ENCODE data around the gene PER3. TPM values are rescaled to one million over a fixed set of nuclear protein-coding genes. Genes with fewer than 3 reads are reported as not detected.

PER3 gene
- total and polyA plus RNA-seq, 2 of the 4 experiments (the other 2 are of a cell fraction): 3.4 to 4.2 TPM

DNA sequence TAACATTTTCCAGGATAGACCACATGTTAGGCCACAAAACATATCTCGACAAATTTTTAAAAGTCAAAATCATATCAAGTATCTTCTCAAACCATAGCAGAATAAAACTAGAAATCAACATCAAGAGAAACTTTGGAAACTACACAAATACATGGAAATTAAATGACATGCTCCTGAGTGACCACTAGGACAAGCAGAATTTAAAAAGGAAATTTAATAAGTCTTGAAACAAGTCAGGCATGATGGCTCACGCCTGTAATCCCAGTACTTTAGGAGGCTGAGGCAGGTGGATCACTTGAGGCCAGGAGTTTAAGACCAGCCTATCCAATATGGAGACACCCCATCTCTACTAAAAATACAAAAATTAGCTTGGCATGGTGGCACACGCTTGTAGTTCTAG, 95.1 kb downstream of the PER3 start:
- H2BK5ac ChIP-seq (ENCODE audit: low read depth, low read length, poor library complexity, severe bottlenecking): no peak overlapping the region
- H2AK9ac ChIP-seq (replicated peaks; ENCODE audit: low read depth, low read length, poor library complexity): no peak overlapping the region
- H3K9ac ChIP-seq (ENCODE audit: low read depth, low read length): no peak overlapping the region
- no peak for ATAC-seq (ENCODE audit: low read depth)
- BruUV-seq (replicated peaks): no TSS peak
- ChIA-PET POLR2A (ENCODE audit: unreplicated experiment) (no interaction called here), CTCF (interaction anchor here (0.6 kb wide), 1 partner anchor 34 kb away, joined by 3 read pairs; no protein-coding TSS in a partner anchor)
- no peak overlapping the region for H2AFZ ChIP-seq (replicated peaks; ENCODE audit: low read length, poor library complexity)
- H4K91ac ChIP-seq (ENCODE audit: insufficient read depth, low read depth, low read length): no peak overlapping the region
- H3K9me1 ChIP-seq (ENCODE audit: insufficient read depth, low read length): no peaks in the 10 kb centered on the region
- H3K23ac ChIP-seq (ENCODE audit: low read depth, low read length): no peak overlapping the region
- no peak overlapping the region for H2AK5ac ChIP-seq (ENCODE audit: low read depth, low read length)
- H2BK20ac ChIP-seq (ENCODE audit: low read depth, low read length): no peak overlapping the region
- H3K4ac ChIP-seq (ENCODE audit: low read depth, low read length): no peak overlapping the region
- no peak overlapping the region for H3K14ac ChIP-seq (replicated peaks; ENCODE audit: low read depth, low read length)
- peaks cover 1% of the 10 kb centered on the region; the same call in 1 of the 2 replicates for H3K27me3 ChIP-seq (ENCODE audit: control insufficient read depth, insufficient read depth, low read length)
- H3K56ac ChIP-seq (ENCODE audit: extremely low read depth, insufficient read depth, low read length): no peak overlapping the region
- no peak overlapping the region for H2BK15ac ChIP-seq (ENCODE audit: low read depth, low read length)
- dilution Hi-C loops (cut with HindIII; ENCODE audit: low sequenced_read_pairs, unreplicated experiment) (no loop called here), intact Hi-C loops (cut with micrococcal nuclease) (no loop called here), in situ Hi-C loops (cut with MboI; ENCODE audit: low sequenced_read_pairs) (no loop called here)
- H3K4me1 ChIP-seq (ENCODE audit: control insufficient read depth, insufficient read depth, low read length): no peaks in the 10 kb centered on the region
- H3K4me2 ChIP-seq (ENCODE audit: low read depth, low read length): no peak overlapping the region
- no CpG with 5 or more reads among the region's 3 CpGs for WGBS, 2 experiments (ENCODE audit: extremely low coverage in 2 of 2, insufficient read length in 1 of 2)
- no peak overlapping the region for H4K8ac ChIP-seq (ENCODE audit: low read depth in 2 of 2, low read length in 2 of 2)
- no peaks in the 10 kb centered on the region for H3K79me1 ChIP-seq (ENCODE audit: low read depth in 1 of 2, low read length in 2 of 2)
- H3K9me3 ChIP-seq (ENCODE audit: control insufficient read depth, insufficient read depth, low read length): peaks cover 4% of the 10 kb centered on the region
- H3K18ac ChIP-seq (ENCODE audit: low read depth, low read length): no peak overlapping the region
- H3K36me3 ChIP-seq (ENCODE audit: control insufficient read depth, insufficient read depth, low read length): no peaks in the 10 kb centered on the region
- no peak overlapping the region for H3K4me3 ChIP-seq (ENCODE audit: insufficient read depth, low read depth, low read length)
- H2BK120ac ChIP-seq (ENCODE audit: low read depth, low read length): no peak overlapping the region
- no peak overlapping the region for H3K27ac ChIP-seq (ENCODE audit: insufficient read depth, low read length)
- no peak overlapping the region for H4K5ac ChIP-seq (ENCODE audit: low read depth, low read length)
- no peaks in the 10 kb centered on the region for H4K20me1 ChIP-seq (ENCODE audit: insufficient read depth, low read length)
- DNase-seq: no peak
- TF ChIP-seq BHLHE40 (IDR thresholded peaks at IDR 0.05; ENCODE audit: low read depth, low read length) (no peak), CHD1 (IDR thresholded peaks at IDR 0.05; ENCODE audit: low read depth, low read length) (no peak), POLR2A (IDR thresholded peaks at IDR 0.05; ENCODE audit: low read depth, low read length) (no peak), USF2 (IDR thresholded peaks at IDR 0.05; ENCODE audit: low read depth, low read length) (no peak), RFX5 (IDR thresholded peaks at IDR 0.05; ENCODE audit: low read depth, low read length) (no peak), CEBPB (IDR thresholded peaks at IDR 0.05; ENCODE audit: low read depth, low read length) (no peak), RCOR1 (IDR thresholded peaks at IDR 0.05; ENCODE audit: insufficient replicate concordance, low read length) (no peak), MAFK (IDR thresholded peaks at IDR 0.05; ENCODE audit: low read depth, low read length) (no peak), NFE2L2 (IDR thresholded peaks at IDR 0.05; ENCODE audit: low read depth, low read length) (no peak), SMC3 (IDR thresholded peaks at IDR 0.05; ENCODE audit: low read depth, low read length) (no peak), MXI1 (IDR thresholded peaks at IDR 0.05; ENCODE audit: borderline replicate concordance, low read depth, low read length) (no peak)
- TF ChIP-seq, protein P1, sequence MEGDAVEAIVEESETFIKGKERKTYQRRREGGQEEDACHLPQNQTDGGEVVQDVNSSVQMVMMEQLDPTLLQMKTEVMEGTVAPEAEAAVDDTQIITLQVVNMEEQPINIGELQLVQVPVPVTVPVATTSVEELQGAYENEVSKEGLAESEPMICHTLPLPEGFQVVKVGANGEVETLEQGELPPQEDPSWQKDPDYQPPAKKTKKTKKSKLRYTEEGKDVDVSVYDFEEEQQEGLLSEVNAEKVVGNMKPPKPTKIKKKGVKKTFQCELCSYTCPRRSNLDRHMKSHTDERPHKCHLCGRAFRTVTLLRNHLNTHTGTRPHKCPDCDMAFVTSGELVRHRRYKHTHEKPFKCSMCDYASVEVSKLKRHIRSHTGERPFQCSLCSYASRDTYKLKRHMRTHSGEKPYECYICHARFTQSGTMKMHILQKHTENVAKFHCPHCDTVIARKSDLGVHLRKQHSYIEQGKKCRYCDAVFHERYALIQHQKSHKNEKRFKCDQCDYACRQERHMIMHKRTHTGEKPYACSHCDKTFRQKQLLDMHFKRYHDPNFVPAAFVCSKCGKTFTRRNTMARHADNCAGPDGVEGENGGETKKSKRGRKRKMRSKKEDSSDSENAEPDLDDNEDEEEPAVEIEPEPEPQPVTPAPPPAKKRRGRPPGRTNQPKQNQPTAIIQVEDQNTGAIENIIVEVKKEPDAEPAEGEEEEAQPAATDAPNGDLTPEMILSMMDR (conservative IDR thresholded peaks at IDR 0.05; ENCODE audit: low read depth, low read length): no peak
